Progenitor cell of endocrine pancreas (in vitro differentiated cells): ENCODE data around the gene PTRH2. TPM values are rescaled to one million over a fixed set of nuclear protein-coding genes. Genes with fewer than 3 reads are reported as not detected.

ENCODE experiments used
- DNase-seq: peaks from one replicate; pipeline ENCODE4 v3.0.0; 2021; ENCODE audit warnings: low spot score; ENCODE audit not compliant: unreplicated experiment
- H3K27ac Mint-ChIP-seq: 2 replicates; pipeline ENCODE4 v1.8.0; 2021; ENCODE audit warnings: mild to moderate bottlenecking, moderate library complexity, mixed read lengths
- H3K27me3 Mint-ChIP-seq: 2 replicates; pipeline ENCODE4 v1.8.0; 2021; ENCODE audit warnings: mixed read lengths
- H3K36me3 Mint-ChIP-seq: 2 replicates; pipeline ENCODE4 v1.8.0; 2022; ENCODE audit warnings: mixed read lengths; ENCODE audit not compliant: insufficient read depth
- H3K4me1 Mint-ChIP-seq: 2 replicates; pipeline ENCODE4 v1.8.0; 2021; ENCODE audit warnings: low read depth, mixed read lengths
- H3K4me3 Mint-ChIP-seq: 2 replicates; pipeline ENCODE4 v1.8.0; 2021; ENCODE audit warnings: low read depth, mild to moderate bottlenecking, moderate library complexity, mixed read lengths
- H3K9me3 Mint-ChIP-seq: 2 replicates; pipeline ENCODE4 v1.8.0; 2021; ENCODE audit warnings: low read depth, mixed read lengths
- CTCF ChIP-seq: fragments of 200-600 bp; sonication (generic); IDR thresholded peaks from one replicate; pipeline ENCODE4 v1.5.0; 2021; ENCODE audit warnings: antibody characterized with exemption, mild to moderate bottlenecking; ENCODE audit not compliant: unreplicated experiment
- total RNA-seq: library from RNA; stranded (reverse); gene quantifications from 2 replicates; pipeline ENCODE4 v1.2.1, GENCODE V29; 2021

The PTRH2 gene
- total RNA-seq, 1 donor from 2014 or later: 19.2 TPM

DNA sequence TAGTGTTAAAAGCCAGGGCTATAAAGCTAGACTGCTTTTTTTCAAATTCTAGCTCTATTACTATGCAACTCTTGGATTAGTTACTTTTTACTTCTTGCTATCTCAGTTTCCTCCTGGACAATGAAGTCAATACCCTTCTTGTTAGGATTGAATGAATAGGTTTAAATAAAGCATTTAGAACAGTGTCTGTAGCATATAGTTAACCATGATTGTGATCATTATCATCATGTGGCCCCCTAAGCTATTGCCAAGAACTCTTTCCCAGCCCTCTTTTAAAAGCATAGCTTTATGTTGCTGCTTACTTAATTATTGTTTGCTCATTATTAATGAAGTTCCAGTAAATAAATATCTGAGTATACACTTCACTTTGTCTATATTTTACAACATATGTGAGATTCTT, 4.7 kb upstream of the PTRH2 start:
- Mint-ChIP-seq H3K36me3 (peaks cover 2% of the 10 kb centered on the region), H3K9me3 (no peaks in the 10 kb centered on the region), H3K27ac (no peak overlapping the region), H3K4me3 (no peak overlapping the region), H3K4me1 (peaks cover 38% of the 10 kb centered on the region), H3K27me3 (no peaks in the 10 kb centered on the region)
- no peak for TF ChIP-seq CTCF
- no peak for DNase-seq

GRCh38 chr17:59707971-59708430, 771 bp upstream of the PTRH2 start:
- H3K27ac Mint-ChIP-seq: peak overlapping the region; percentile 99
- TF ChIP-seq CTCF: no peak
- no peaks in the 10 kb centered on the region for H3K27me3 Mint-ChIP-seq
- no peaks in the 10 kb centered on the region for H3K9me3 Mint-ChIP-seq
- DNase-seq: no peak
- peaks cover 37% of the 10 kb centered on the region for H3K4me1 Mint-ChIP-seq
- peaks cover 4% of the 10 kb centered on the region for H3K36me3 Mint-ChIP-seq
- peak overlapping the region; percentile 98 for H3K4me3 Mint-ChIP-seq

DNA sequence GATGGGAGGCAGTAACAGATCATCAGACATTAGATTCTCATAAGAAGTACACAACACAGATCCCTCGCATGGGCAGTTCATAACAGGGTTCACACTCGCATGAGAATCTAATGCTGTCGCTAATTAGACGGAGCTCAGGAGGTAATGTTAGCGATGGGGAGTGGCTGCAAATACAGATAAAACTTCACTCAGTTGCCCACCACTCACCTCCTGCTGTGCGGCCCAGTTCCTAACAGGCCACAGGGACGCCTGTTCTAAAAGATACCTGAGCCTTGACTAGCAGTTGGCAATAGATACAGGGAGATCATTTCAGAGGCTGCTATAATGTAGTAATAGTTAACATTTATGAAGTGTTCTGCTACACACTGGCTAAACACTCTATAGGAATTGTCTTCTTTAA, 4.9 kb downstream of the PTRH2 start:
- peaks cover 12% of the 10 kb centered on the region for H3K36me3 Mint-ChIP-seq
- DNase-seq: no peak
- no peak for TF ChIP-seq CTCF
- H3K27me3 Mint-ChIP-seq: no peaks in the 10 kb centered on the region
- H3K4me3 Mint-ChIP-seq: no peak overlapping the region
- H3K4me1 Mint-ChIP-seq: peaks cover 13% of the 10 kb centered on the region
- no peaks in the 10 kb centered on the region for H3K9me3 Mint-ChIP-seq
- H3K27ac Mint-ChIP-seq: peak overlapping the region; percentile 73

DNA sequence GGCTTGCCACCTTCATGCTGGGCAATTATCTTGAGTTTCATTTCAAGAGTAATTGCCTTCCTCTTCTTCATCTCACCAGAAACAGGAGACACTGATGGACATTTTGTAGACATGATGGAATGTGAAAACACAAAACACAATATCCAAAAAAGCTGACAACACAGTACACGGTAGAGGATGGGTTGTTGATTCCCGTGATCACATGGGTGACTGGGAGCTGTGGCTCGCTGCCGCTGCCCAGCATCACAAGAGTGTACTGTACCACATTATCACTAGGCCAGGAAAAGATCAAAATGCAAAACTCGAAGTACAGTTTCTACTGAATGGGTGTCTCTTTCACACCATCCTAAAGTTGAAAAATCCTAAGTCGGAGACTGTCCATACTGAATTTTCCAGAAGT, 7.4 kb downstream of the PTRH2 start:
- Mint-ChIP-seq H3K9me3 (no peaks in the 10 kb centered on the region), H3K4me1 (peaks cover 4% of the 10 kb centered on the region), H3K27me3 (no peaks in the 10 kb centered on the region), H3K36me3 (peaks cover 14% of the 10 kb centered on the region), H3K4me3 (no peak overlapping the region), H3K27ac (no peak overlapping the region)
- DNase-seq: no peak
- no peak for TF ChIP-seq CTCF

GRCh38 chr17:59699218-59699617, 8.0 kb downstream of the PTRH2 start:
- Mint-ChIP-seq H3K4me3 (no peak overlapping the region), H3K9me3 (no peaks in the 10 kb centered on the region), H3K27me3 (no peaks in the 10 kb centered on the region), H3K27ac (peak overlapping the region; percentile 30), H3K36me3 (peaks cover 19% of the 10 kb centered on the region), H3K4me1 (peaks cover 4% of the 10 kb centered on the region)
- DNase-seq: no peak
- no peak for TF ChIP-seq CTCF
